Measurements from ENCODE around the gene OTULIN.

The OTULIN gene

GRCh38 chr5:14664270-14665100 is at the start of gene OTULIN:
OTULIN (plus strand) TSS chr5:14664718; CDS start chr5:14664826, 108 bp downstream.
- peak; percentile 52 for TF ChIP-seq CTCF (IDR thresholded peaks at IDR 0.05)
- H3K4me3 ChIP-seq (ENCODE audit: low read depth in 1 of 2, low read length in 1 of 2) = peak within 1 kb of the TSS; percentile 76 to 89
- peaks cover 31 to 34% of the 10 kb centered on the region in 2 experiments for H3K4me1 ChIP-seq (ENCODE audit: control insufficient read depth in 1 of 2, insufficient read depth in 1 of 2, low read depth in 1 of 2, low read length in 1 of 2)
- no peaks in the 10 kb centered on the region for H3K27me3 ChIP-seq
- peaks cover 4% of the 10 kb centered on the region for H3K36me3 ChIP-seq
- H3K9me3 ChIP-seq = no peaks in the 10 kb centered on the region
- peak within 1 kb of the TSS; percentile 97 for H3K27ac ChIP-seq

DNA sequence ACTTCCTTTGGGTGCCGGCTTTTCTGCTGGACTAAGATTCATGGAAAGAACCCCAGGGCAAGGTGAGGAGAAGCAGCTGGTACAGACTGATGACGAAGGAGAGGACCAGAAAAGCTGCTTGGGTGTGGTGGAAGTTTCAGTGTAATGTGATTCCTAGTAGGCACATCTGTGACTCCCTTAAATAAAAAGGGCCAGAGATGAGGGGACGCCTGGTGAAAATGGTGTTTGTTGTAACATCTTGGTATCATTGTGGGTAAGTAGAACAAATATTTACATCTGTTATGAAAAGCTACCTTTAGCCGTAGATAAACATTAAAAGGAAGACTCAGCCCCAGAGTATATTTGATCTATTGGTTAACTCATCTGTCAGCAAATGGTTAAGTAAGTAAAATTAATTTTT is 49.2 kb upstream of the OTULIN start:
- Histone ChIP-seq H3K9me3 (no peaks in the 10 kb centered on the region), H3K4me1 (ENCODE audit: control insufficient read depth in 1 of 2, insufficient read depth in 1 of 2, low read depth in 1 of 2, low read length in 1 of 2) (no peaks in the 10 kb centered on the region), H3K27ac (no peak overlapping the region), H3K27me3 (no peaks in the 10 kb centered on the region), H3K36me3 (peaks cover 86% of the 10 kb centered on the region), H3K4me3 (ENCODE audit: low read depth in 1 of 2, low read length in 1 of 2) (no peak overlapping the region)
- TF ChIP-seq CTCF (IDR thresholded peaks at IDR 0.05) = no peak

DNA sequence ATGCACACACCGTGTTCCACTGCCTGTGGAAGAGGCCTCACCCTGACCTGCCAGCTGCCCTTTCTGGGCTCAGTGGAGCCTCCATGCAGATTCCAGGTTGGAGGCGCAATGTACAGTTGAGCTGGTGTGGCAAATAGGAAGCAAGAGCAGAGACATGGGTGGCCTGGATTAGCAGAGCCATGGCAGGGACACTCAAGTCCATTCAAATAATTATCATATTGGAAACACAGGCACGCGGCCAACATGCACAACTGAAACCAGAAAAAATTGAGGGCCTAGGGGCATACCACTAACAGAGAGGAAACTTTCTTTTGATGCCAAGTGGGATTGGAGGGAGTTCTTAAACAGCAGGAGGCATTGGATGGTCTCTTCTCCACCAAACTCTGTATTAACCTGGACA is 47.1 kb upstream of the OTULIN start:
- Histone ChIP-seq H3K4me3 (ENCODE audit: low read depth in 1 of 2, low read length in 1 of 2) (no peak overlapping the region), H3K36me3 (peaks cover 66% of the 10 kb centered on the region), H3K27ac (no peak overlapping the region), H3K9me3 (no peaks in the 10 kb centered on the region), H3K27me3 (no peaks in the 10 kb centered on the region), H3K4me1 (ENCODE audit: control insufficient read depth in 1 of 2, insufficient read depth in 1 of 2, low read depth in 1 of 2, low read length in 1 of 2) (no peaks in the 10 kb centered on the region)
- no peak for TF ChIP-seq CTCF (IDR thresholded peaks at IDR 0.05)

DNA sequence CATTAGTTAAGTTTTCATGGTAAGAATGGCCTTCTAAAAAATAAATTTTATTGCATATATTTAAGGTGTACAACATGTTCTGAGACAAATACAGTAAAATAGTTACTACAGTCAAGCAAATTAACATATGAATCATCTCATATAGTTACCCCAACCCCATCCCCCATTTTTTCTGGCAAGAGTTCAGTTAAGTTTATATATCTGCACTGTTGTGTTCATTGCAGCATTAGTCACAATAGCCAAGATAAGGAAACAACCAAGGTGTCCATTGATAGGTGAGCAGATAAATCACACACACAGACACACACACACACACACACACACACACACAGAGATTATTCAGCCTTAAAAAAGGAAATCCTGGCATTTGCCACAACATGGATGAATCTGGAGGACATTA is 37.2 kb upstream of the OTULIN start:
- peaks cover 10 to 18% of the 10 kb centered on the region in 2 experiments for H3K4me1 ChIP-seq (ENCODE audit: control insufficient read depth in 1 of 2, insufficient read depth in 1 of 2, low read depth in 1 of 2, low read length in 1 of 2)
- H3K4me3 ChIP-seq (ENCODE audit: low read depth in 1 of 2, low read length in 1 of 2) = no peak overlapping the region
- no peaks in the 10 kb centered on the region for H3K9me3 ChIP-seq
- peaks cover 8% of the 10 kb centered on the region for H3K36me3 ChIP-seq
- no peak overlapping the region for H3K27ac ChIP-seq
- TF ChIP-seq CTCF (IDR thresholded peaks at IDR 0.05) = no peak
- no peaks in the 10 kb centered on the region for H3K27me3 ChIP-seq

GRCh38 chr5:14628346-14628745 is 36.2 kb upstream of the OTULIN start:
- Histone ChIP-seq H3K27ac (no peak overlapping the region), H3K27me3 (no peaks in the 10 kb centered on the region), H3K36me3 (peaks cover 8% of the 10 kb centered on the region), H3K9me3 (no peaks in the 10 kb centered on the region), H3K4me1 (ENCODE audit: control insufficient read depth in 1 of 2, insufficient read depth in 1 of 2, low read depth in 1 of 2, low read length in 1 of 2) (peaks cover 10 to 18% of the 10 kb centered on the region in 2 experiments), H3K4me3 (ENCODE audit: low read depth in 1 of 2, low read length in 1 of 2) (no peak overlapping the region)
- no peak for TF ChIP-seq CTCF (IDR thresholded peaks at IDR 0.05)

Measured in neutrophil (primary cell).